ENCODE results near the gene SYMPK. TPM values are rescaled to one million over a fixed set of nuclear protein-coding genes. Genes with fewer than 3 reads are reported as not detected.

SYMPK gene
- polyA plus RNA-seq, 1 of the 3 experiments (the other 2 are of a cell fraction) = 92.7 TPM

DNA sequence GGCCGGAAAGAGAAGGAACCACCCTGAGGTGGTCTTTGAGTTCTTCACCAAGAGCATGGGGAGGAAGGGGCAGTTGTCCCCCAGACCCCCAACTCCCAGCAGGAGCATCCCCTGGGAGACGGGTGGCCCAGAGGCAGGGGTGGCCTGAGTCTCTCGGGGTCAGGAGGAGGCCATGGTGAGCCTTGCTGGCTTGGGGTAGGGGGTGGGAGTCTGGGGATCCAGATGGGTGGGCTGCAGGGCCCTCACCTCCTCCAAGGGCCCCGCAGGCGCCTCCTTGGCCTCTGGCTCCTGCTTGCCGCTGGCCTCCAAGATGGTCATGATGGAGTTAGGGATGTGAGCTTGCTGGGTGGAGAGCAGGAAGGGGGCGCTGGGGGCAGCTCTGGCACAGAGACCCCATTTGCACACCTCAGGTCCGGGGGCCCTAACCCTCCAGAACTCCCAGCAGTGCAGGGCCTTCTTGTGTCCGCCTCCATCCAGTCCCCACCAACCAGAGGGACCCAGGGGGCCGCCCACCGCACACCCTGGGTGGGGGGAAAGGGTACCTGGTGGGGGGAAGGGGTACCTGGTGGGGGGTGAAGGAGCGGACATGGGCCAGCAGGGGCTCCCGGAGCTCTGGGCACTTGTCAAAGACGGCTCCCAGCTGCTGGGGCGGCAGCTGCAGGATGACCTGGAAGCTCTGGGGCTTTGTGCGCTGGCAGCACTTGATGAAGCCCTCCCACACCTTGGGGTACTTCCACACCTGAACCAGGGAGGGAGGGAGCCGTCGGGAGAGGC lies 46.5 kb downstream of the SYMPK start:
- H3F3A ChIP-seq (replicated peaks; ENCODE audit: insufficient read depth) = peaks cover 9% of the 10 kb centered on the region
- no peak overlapping the region for H2AFZ ChIP-seq (ENCODE audit: low read depth)
- no peaks in the 10 kb centered on the region for H3K79me2 ChIP-seq (ENCODE audit: insufficient read depth)
- H3K36me3 ChIP-seq (replicated peaks in 1 of 2; ENCODE audit: control insufficient read depth in 1 of 2, insufficient read depth in 2 of 2, low read length in 1 of 2) = peaks cover 6 to 13% of the 10 kb centered on the region in 2 experiments
- 97% methylated on average over 5 of the region's 18 CpGs for WGBS (ENCODE audit: low lambda C conversion rate)
- no peak overlapping the region; a peak in 1 of 4 replicates for H3K27ac ChIP-seq (ENCODE audit: low read depth in 2 of 2, low read length in 1 of 2)
- H3K27me3 ChIP-seq (ENCODE audit: insufficient read depth) = no peaks in the 10 kb centered on the region
- H3K4me2 ChIP-seq = no peak overlapping the region
- H4K20me1 ChIP-seq (ENCODE audit: insufficient read depth) = no peaks in the 10 kb centered on the region
- H3K9ac ChIP-seq = no peak overlapping the region
- no peak for TF ChIP-seq MXI1 (IDR thresholded peaks at IDR 0.05; ENCODE audit: low read depth, low read length)
- TF ChIP-seq, protein P1, sequence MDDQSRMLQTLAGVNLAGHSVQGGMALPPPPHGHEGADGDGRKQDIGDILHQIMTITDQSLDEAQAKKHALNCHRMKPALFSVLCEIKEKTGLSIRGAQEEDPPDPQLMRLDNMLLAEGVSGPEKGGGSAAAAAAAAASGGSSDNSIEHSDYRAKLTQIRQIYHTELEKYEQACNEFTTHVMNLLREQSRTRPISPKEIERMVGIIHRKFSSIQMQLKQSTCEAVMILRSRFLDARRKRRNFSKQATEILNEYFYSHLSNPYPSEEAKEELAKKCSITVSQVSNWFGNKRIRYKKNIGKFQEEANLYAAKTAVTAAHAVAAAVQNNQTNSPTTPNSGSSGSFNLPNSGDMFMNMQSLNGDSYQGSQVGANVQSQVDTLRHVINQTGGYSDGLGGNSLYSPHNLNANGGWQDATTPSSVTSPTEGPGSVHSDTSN (IDR thresholded peaks at IDR 0.05) = no peak
- TF ChIP-seq REST (IDR thresholded peaks at IDR 0.05; ENCODE audit: low read depth, low read length) = no peak
- no peak for TF ChIP-seq EZH2phosphoT487 (IDR thresholded peaks at IDR 0.05; ENCODE audit: borderline replicate concordance, low read depth)
- no peak for TF ChIP-seq FOXM1 (IDR thresholded peaks at IDR 0.05; ENCODE audit: low read depth)
- no peak for TF ChIP-seq YY1 (IDR thresholded peaks at IDR 0.05; ENCODE audit: low read depth)
- TF ChIP-seq JUND (IDR thresholded peaks at IDR 0.05) = no peak
- ChIA-PET POLR2A (interaction anchor here (1.0 to 1.5 kb wide), 3 partner anchors 10 to 66 kb away, joined by 3 to 9 read pairs (median 6); no protein-coding TSS in a partner anchor), CTCF (interaction anchor here (0.6 to 10.4 kb wide), 43 partner anchors 9 to 373 kb away, joined by 3 to 137 read pairs (median 5); partner anchors contain the start of genes DMPK, DMWD, FOXA3 and IRF2BP1)
- DNase-seq = peak; percentile 48
- peaks cover 0 to 9% of the 10 kb centered on the region in 2 experiments; a peak in 1 of 4 replicates for H3K4me1 ChIP-seq (ENCODE audit: control insufficient read depth in 1 of 2, insufficient read depth in 2 of 2, low read depth in 1 of 2, low read length in 1 of 2)
- no peaks in the 10 kb centered on the region for H3K9me3 ChIP-seq
- no peak overlapping the region for H3K4me3 ChIP-seq (ENCODE audit: low read depth in 2 of 2, low read length in 1 of 2)
- no peaks in the 10 kb centered on the region for H3K9me2 ChIP-seq

GRCh38 chr19:45815481-45816216 lies 47.3 kb downstream of the SYMPK start:
- Histone ChIP-seq H3K4me2 (no peak overlapping the region), H3K27ac (ENCODE audit: low read depth in 2 of 2, low read length in 1 of 2) (no peak overlapping the region), H3K27me3 (ENCODE audit: insufficient read depth) (no peaks in the 10 kb centered on the region), H3K4me3 (ENCODE audit: low read depth in 2 of 2, low read length in 1 of 2) (peak overlapping the region in 1 of 2 experiments; percentile 1; a peak in 1 of 4 replicates), H2AFZ (ENCODE audit: low read depth) (no peak overlapping the region), H3K9me3 (no peaks in the 10 kb centered on the region), H3F3A (replicated peaks; ENCODE audit: insufficient read depth) (peaks cover 9% of the 10 kb centered on the region), H3K9ac (no peak overlapping the region), H3K36me3 (replicated peaks in 1 of 2; ENCODE audit: control insufficient read depth in 1 of 2, insufficient read depth in 2 of 2, low read length in 1 of 2) (peaks cover 6 to 10% of the 10 kb centered on the region in 2 experiments), H3K4me1 (ENCODE audit: control insufficient read depth in 1 of 2, insufficient read depth in 2 of 2, low read depth in 1 of 2, low read length in 1 of 2) (peaks cover 0 to 9% of the 10 kb centered on the region in 2 experiments; a peak in 1 of 4 replicates), H4K20me1 (ENCODE audit: insufficient read depth) (no peaks in the 10 kb centered on the region), H3K9me2 (no peaks in the 10 kb centered on the region), H3K79me2 (ENCODE audit: insufficient read depth) (no peaks in the 10 kb centered on the region)
- peak; percentile 62 for DNase-seq
- CTCF ChIA-PET = interaction anchor here (0.8 to 10.4 kb wide), 10 partner anchors 11 to 137 kb away, joined by 3 to 137 read pairs (median 22); partner anchors contain the start of genes IRF2BP1, SIX5 and SYMPK
- POLR2A ChIA-PET = interaction anchor here (1.3 kb wide), 1 partner anchor 66 kb away, joined by 3 read pairs; no protein-coding TSS in a partner anchor
- WGBS (ENCODE audit: low lambda C conversion rate) = 86% methylated on average over 35 of the region's 44 CpGs
- no peak for TF ChIP-seq YY1 (IDR thresholded peaks at IDR 0.05; ENCODE audit: low read depth)
- TF ChIP-seq, protein P2, sequence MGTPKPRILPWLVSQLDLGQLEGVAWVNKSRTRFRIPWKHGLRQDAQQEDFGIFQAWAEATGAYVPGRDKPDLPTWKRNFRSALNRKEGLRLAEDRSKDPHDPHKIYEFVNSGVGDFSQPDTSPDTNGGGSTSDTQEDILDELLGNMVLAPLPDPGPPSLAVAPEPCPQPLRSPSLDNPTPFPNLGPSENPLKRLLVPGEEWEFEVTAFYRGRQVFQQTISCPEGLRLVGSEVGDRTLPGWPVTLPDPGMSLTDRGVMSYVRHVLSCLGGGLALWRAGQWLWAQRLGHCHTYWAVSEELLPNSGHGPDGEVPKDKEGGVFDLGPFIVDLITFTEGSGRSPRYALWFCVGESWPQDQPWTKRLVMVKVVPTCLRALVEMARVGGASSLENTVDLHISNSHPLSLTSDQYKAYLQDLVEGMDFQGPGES (IDR thresholded peaks at IDR 0.05; ENCODE audit: low read depth, low read length) = no peak
- TF ChIP-seq, protein P1 (IDR thresholded peaks at IDR 0.05) = no peak
- no peak for TF ChIP-seq RAD21 (IDR thresholded peaks at IDR 0.05; ENCODE audit: low read length)
- no peak for TF ChIP-seq USF1 (IDR thresholded peaks at IDR 0.05; ENCODE audit: borderline replicate concordance, low read depth)
- TF ChIP-seq CHD2 (IDR thresholded peaks at IDR 0.05; ENCODE audit: low read length, partially characterized antibody) = no peak
- no peak for TF ChIP-seq ELF1 (IDR thresholded peaks at IDR 0.05)
- TF ChIP-seq USF2 (IDR thresholded peaks at IDR 0.05; ENCODE audit: borderline replicate concordance, low read depth, low read length) = no peak
- TF ChIP-seq TAF1 (IDR thresholded peaks at IDR 0.05; ENCODE audit: borderline replicate concordance, low read depth, low read length) = no peak

Measured in SK-N-SH (cell line).